H4 (cell line): ENCODE measurements around the gene TOR2A. TPM values are rescaled to one million over a fixed set of nuclear protein-coding genes. Genes with fewer than 3 reads are reported as not detected.
"Not testable (repeated sequence)": the region's sequence is repeated elsewhere in the genome, so short reads cannot be mapped to it uniquely, and the experiment has no call there.

ENCODE experiments used
- DNase-seq: peaks from one replicate; pipeline ENCODE4 v3.0.0-alpha.2; 2015; ENCODE audit warnings: low spot score
- total RNA-seq: library from RNA; depleted of rRNA; stranded (reverse); fragments of >200 nt; shearing (Covaris generic); gene quantifications from 2 replicates; pipeline ENCODE4 v1.2.3, GENCODE V29; 2014; rRNA removed

TOR2A gene
- 6.3 and 11.5 TPM in 2 replicates for total RNA-seq

GRCh38 chr9:127734747-127735529, at the start of gene TOR2A:
TSS of gene TOR2A (minus strand) at chr9:127735294. CDS start at chr9:127735270, 24 bp downstream.
- peak; percentile 96 for DNase-seq

- no peak for DNase-seq
Measured at GRCh38 chr9:127783111-127784008, 48.3 kb upstream of the TOR2A start.

GRCh38 chr9:127781806-127782205, 46.7 kb upstream of the TOR2A start:
- DNase-seq, result no peak

- DNase-seq, result not testable (repeated sequence)
Measured at GRCh38 chr9:127780909-127781308, 45.8 kb upstream of the TOR2A start.

- no peak for DNase-seq
Measured at GRCh38 chr9:127780126-127780885, 45.2 kb upstream of the TOR2A start.

GRCh38 chr9:127779136-127779981, 44.3 kb upstream of the TOR2A start:
- DNase-seq, result no peak

GRCh38 chr9:127778280-127779135, 43.4 kb upstream of the TOR2A start, which contains the start of gene SH2D3C:
TSS of gene SH2D3C (minus strand) at chr9:127778666. CDS start at chr9:127778627, 39 bp downstream.
- no peak for DNase-seq

- no peak for DNase-seq
Measured at GRCh38 chr9:127777368-127777980, 42.4 kb upstream of the TOR2A start.

GRCh38 chr9:127776924-127777289, 41.8 kb upstream of the TOR2A start:
- no peak for DNase-seq

GRCh38 chr9:127776195-127776923, 41.3 kb upstream of the TOR2A start:
- no peak for DNase-seq

GRCh38 chr9:127773981-127774380, 38.9 kb upstream of the TOR2A start:
- DNase-seq, result no peak

GRCh38 chr9:127773272-127773671, 38.2 kb upstream of the TOR2A start:
- DNase-seq, result no peak

GRCh38 chr9:127772603-127773002, 37.5 kb upstream of the TOR2A start:
- no peak for DNase-seq

GRCh38 chr9:127771570-127772189, 36.6 kb upstream of the TOR2A start:
- no peak for DNase-seq

- DNase-seq, result peak; percentile 98
Measured at GRCh38 chr9:127770905-127771569, 35.9 kb upstream of the TOR2A start.

- no peak for DNase-seq
Measured at GRCh38 chr9:127770583-127770904, 35.5 kb upstream of the TOR2A start.

- DNase-seq, result no peak
Measured at GRCh38 chr9:127769929-127770582, 35.0 kb upstream of the TOR2A start.
